HG03442 (cell line): ENCODE measurements around the gene ACOT7.

Experiments
- ATAC-seq: cut with Tn5 transposase; IDR thresholded peaks from one replicate; pipeline ENCODE4 v1.9.1; 2021; ENCODE audit warnings: mild to moderate bottlenecking, moderate library complexity; ENCODE audit not compliant: unreplicated experiment

The ACOT7 gene

GRCh38 chr1:6273380-6273891 is 120.1 kb downstream of the ACOT7 start:
- no peak for ATAC-seq

GRCh38 chr1:6272868-6273267 is 120.7 kb downstream of the ACOT7 start:
- ATAC-seq = no peak

GRCh38 chr1:6272452-6272851 is 121.1 kb downstream of the ACOT7 start:
- ATAC-seq = no peak

- ATAC-seq = no peak
Observed at GRCh38 chr1:6271554-6271953, 122.0 kb downstream of the ACOT7 start.

- no peak for ATAC-seq
Observed at GRCh38 chr1:6271006-6271405, 122.6 kb downstream of the ACOT7 start.

- ATAC-seq = no peak
Observed at GRCh38 chr1:6270401-6270800, 123.2 kb downstream of the ACOT7 start.

- no peak for ATAC-seq
Observed at GRCh38 chr1:6269720-6270400, 123.7 kb downstream of the ACOT7 start.

GRCh38 chr1:6269296-6269695 is 124.3 kb downstream of the ACOT7 start:
- no peak for ATAC-seq

GRCh38 chr1:6268415-6268814 is 125.2 kb downstream of the ACOT7 start:
- no peak for ATAC-seq

GRCh38 chr1:6267686-6268322 is 125.8 kb downstream of the ACOT7 start:
- no peak for ATAC-seq

GRCh38 chr1:6266641-6267040 is 126.9 kb downstream of the ACOT7 start:
- no peak for ATAC-seq

- ATAC-seq = no peak
Observed at GRCh38 chr1:6265151-6265550, 128.4 kb downstream of the ACOT7 start.

- ATAC-seq = no peak
Observed at GRCh38 chr1:6263716-6264115, 129.9 kb downstream of the ACOT7 start.

- ATAC-seq = no peak
Observed at GRCh38 chr1:6262555-6263420, 130.8 kb downstream of the ACOT7 start.

- ATAC-seq = no peak
Observed at GRCh38 chr1:6261615-6261995, 132.0 kb downstream of the ACOT7 start.

GRCh38 chr1:6260961-6261614 is 132.5 kb downstream of the ACOT7 start, which contains the start of gene GPR153:
GPR153 (minus strand) TSS chr1:6261098; CDS start chr1:6254905, 6,193 bp downstream.
- peak; percentile 35 for ATAC-seq

- peak; percentile 16 for ATAC-seq
Observed at GRCh38 chr1:6260433-6260934, 133.1 kb downstream of the ACOT7 start.

- ATAC-seq = peak; percentile 52
Observed at GRCh38 chr1:6259491-6260362, 133.8 kb downstream of the ACOT7 start.

- no peak for ATAC-seq
Observed at GRCh38 chr1:6258675-6259074, 134.9 kb downstream of the ACOT7 start.
